GM23338 (cell line): ENCODE results near the gene IFRD1. TPM values are rescaled to one million over a fixed set of nuclear protein-coding genes. Genes with fewer than 3 reads are reported as not detected.

Experiments
- ATAC-seq: fragments of 200-7000 bp; cut with Tn5 transposase; 3 replicates; pipeline ENCODE4 v1.9.1; 2020
- DNase-seq: peaks from one replicate; pipeline ENCODE4 v3.0.0-alpha.2; 2015; ENCODE audit warnings: low spot score
- H2AFZ ChIP-seq: fragments of 200-600 bp; sonication (generic); 2 replicates; pipeline ENCODE4 v1.8.0; 2016; ENCODE audit warnings: antibody characterized with exemption, mild to moderate bottlenecking, moderate library complexity
- H3F3A ChIP-seq: fragments of 200-600 bp; sonication (generic); replicated peaks from 2 replicates; pipeline ENCODE4 v1.8.0; 2017; ENCODE audit warnings: antibody characterized with exemption, mixed run types, low read depth
- H3K27ac ChIP-seq: fragments of 200-600 bp; sonication (generic); 2 replicates; pipeline ENCODE4 v1.6.1; 2016; ENCODE audit warnings: low read depth
- H3K27me3 ChIP-seq: fragments of 200-600 bp; sonication (generic); 2 replicates; pipeline ENCODE4 v1.8.0; 2016; ENCODE audit warnings: mild to moderate bottlenecking, mixed run types, moderate library complexity; ENCODE audit not compliant: insufficient read depth
- H3K36me3 ChIP-seq: fragments of 200-600 bp; sonication (generic); 2 replicates; pipeline ENCODE4 v1.8.0; 2016; ENCODE audit warnings: mild to moderate bottlenecking; ENCODE audit not compliant: insufficient read depth
- H3K4me1 ChIP-seq: fragments of 200-600 bp; sonication (generic); 2 replicates; pipeline ENCODE4 v1.8.0; 2016; ENCODE audit warnings: mild to moderate bottlenecking, moderate library complexity; ENCODE audit not compliant: insufficient read depth
- H3K4me2 ChIP-seq: fragments of 200-600 bp; sonication (generic); 2 replicates; pipeline ENCODE4 v1.7.1; 2017; ENCODE audit warnings: mixed run types
- H3K4me3 ChIP-seq: fragments of 200-600 bp; sonication (generic); 2 replicates; pipeline ENCODE4 v1.6.1; 2016; ENCODE audit warnings: mixed run types
- H3K79me2 ChIP-seq: fragments of 200-600 bp; sonication (generic); replicated peaks from 2 replicates; pipeline ENCODE4 v1.8.0; 2017; ENCODE audit warnings: mild to moderate bottlenecking; ENCODE audit not compliant: insufficient read depth
- H3K9me2 ChIP-seq: fragments of 200-600 bp; sonication (generic); 2 replicates; pipeline ENCODE4 v1.8.0; 2017; ENCODE audit not compliant: insufficient read depth
- H4K20me1 ChIP-seq: fragments of 200-600 bp; sonication (generic); replicated peaks from 2 replicates; pipeline ENCODE4 v1.8.0; 2017; ENCODE audit warnings: mild to moderate bottlenecking; ENCODE audit not compliant: insufficient read depth
- H3K27ac Mint-ChIP-seq: 2 replicates; pipeline ENCODE4 v1.8.0; 2020; ENCODE audit warnings: inconsistent platforms, mild to moderate bottlenecking, moderate library complexity, mixed read lengths
- H3K27me3 Mint-ChIP-seq: 3 replicates; pipeline ENCODE4 v1.8.0; 2022; ENCODE audit warnings: low read depth, mild to moderate bottlenecking, moderate library complexity, mixed read lengths, inconsistent platforms; ENCODE audit not compliant: insufficient read depth, poor library complexity
- H3K36me3 Mint-ChIP-seq: 3 replicates; pipeline ENCODE4 v1.8.0; 2021; ENCODE audit warnings: low read depth, mild to moderate bottlenecking, inconsistent platforms, moderate library complexity, mixed read lengths
- H3K4me1 Mint-ChIP-seq: 3 replicates; pipeline ENCODE4 v1.8.0; 2020; ENCODE audit warnings: mild to moderate bottlenecking, inconsistent platforms, mixed read lengths
- H3K4me3 Mint-ChIP-seq: 3 replicates; pipeline ENCODE4 v1.8.0; 2021; ENCODE audit warnings: moderate library complexity, mild to moderate bottlenecking, inconsistent platforms, mixed read lengths
- H3K9me3 Mint-ChIP-seq: 3 replicates; pipeline ENCODE4 v1.8.0; 2020; ENCODE audit warnings: moderate library complexity, mild to moderate bottlenecking, inconsistent platforms, mixed read lengths
- EZH2phosphoT487 ChIP-seq: fragments of 200-600 bp; sonication (generic); IDR thresholded peaks from one replicate; pipeline ENCODE4 v1.8.1; 2018; ENCODE audit warnings: antibody characterized with exemption; ENCODE audit not compliant: unreplicated experiment
- JUNB ChIP-seq: IDR thresholded peaks from one replicate; pipeline ENCODE4 v1.6.1; 2016; ENCODE audit warnings: antibody characterized with exemption; ENCODE audit not compliant: unreplicated experiment
- NANOG ChIP-seq: IDR thresholded peaks from 2 replicates; pipeline ENCODE4 v1.6.1; 2016; ENCODE audit warnings: antibody characterized with exemption, borderline replicate concordance
- POLR2AphosphoS5 ChIP-seq: IDR thresholded peaks from 2 replicates; pipeline ENCODE4 v1.6.1; 2016; ENCODE audit warnings: antibody characterized with exemption, low read depth
- REST ChIP-seq: IDR thresholded peaks from one replicate; pipeline ENCODE4 v1.6.1; 2018; ENCODE audit warnings: antibody characterized with exemption; ENCODE audit not compliant: unreplicated experiment
- ZNF114 ChIP-seq: fragments of 250-450 bp; sonication (Bioruptor Pico); IDR thresholded peaks from 2 replicates; pipeline ENCODE4 v1.5.0; 2020; ENCODE audit warnings: mild to moderate bottlenecking, moderate library complexity
- ZNF331 ChIP-seq: fragments of 250-450 bp; sonication (Bioruptor Pico); IDR thresholded peaks from 2 replicates; pipeline ENCODE4 v1.5.0; 2020; ENCODE audit warnings: low read depth, mild to moderate bottlenecking, moderate library complexity
- polyA plus RNA-seq: library from polyadenylated mRNA; unstranded; fragments of >200 nt; fragmentation: Nextera tagmentation; extraction: Ambion mirVana; gene quantifications from 2 replicates; pipeline ENCODE4 v1.2.1, GENCODE V29; 2016
- total RNA-seq: library from RNA; depleted of rRNA; stranded (reverse); fragments of >200 nt; shearing (Covaris generic); gene quantifications from 2 replicates; pipeline ENCODE4 v1.2.3, GENCODE V29; 2014
- TF ChIP-seq, protein P1 (sequence below), 2 experiments: fragments of 200-600 bp in 1 of 2; sonication (generic) in 1 of 2; conservative IDR thresholded peaks; 2 replicates each; pipeline versions ENCODE4 v1.5.1 to v1.6.1; 2016 to 2017; ENCODE audit warnings: antibody characterized with exemption in 2 of 2, low read depth in 2 of 2, mild to moderate bottlenecking in 2 of 2, moderate library complexity in 1 of 2

Gene IFRD1
- total and polyA plus RNA-seq, 2 experiments from 2014 or later, result 69.6 to 73.6 TPM

DNA sequence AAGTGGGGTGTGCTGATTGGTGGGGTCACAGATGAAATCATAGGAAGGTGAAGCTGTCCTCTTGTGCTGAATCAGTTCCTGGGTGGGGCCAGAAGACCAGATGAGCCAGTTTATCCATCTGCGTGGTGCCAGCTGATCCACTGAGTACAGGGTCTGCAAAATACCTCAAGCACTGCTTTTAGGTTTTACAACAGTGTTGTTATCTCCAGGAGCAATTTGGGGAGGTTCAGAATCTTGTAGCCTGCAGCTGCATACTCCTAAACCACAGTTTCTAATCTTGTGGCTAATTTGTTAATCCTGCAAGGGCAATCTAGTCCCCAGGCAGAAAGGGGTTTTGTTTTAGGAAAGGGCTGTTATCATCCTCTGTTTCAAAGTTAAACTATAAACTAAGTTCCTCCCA lies 17.0 kb upstream of the IFRD1 start:
- H3K27me3 ChIP-seq, result no peaks in the 10 kb centered on the region
- H3K9me2 ChIP-seq, result no peaks in the 10 kb centered on the region
- H4K20me1 ChIP-seq, result no peaks in the 10 kb centered on the region; the same call in 1 of the 2 replicates
- no peaks in the 10 kb centered on the region for H3F3A ChIP-seq
- H3K4me3 Mint-ChIP-seq, result no peak overlapping the region
- H3K79me2 ChIP-seq, result no peaks in the 10 kb centered on the region
- H3K4me1 Mint-ChIP-seq, result no peaks in the 10 kb centered on the region; the same call in 1 of the 3 replicates
- no peak overlapping the region for H3K4me2 ChIP-seq
- H3K4me3 ChIP-seq, result no peak overlapping the region
- H3K36me3 ChIP-seq, result no peaks in the 10 kb centered on the region
- DNase-seq, result no peak
- no peaks in the 10 kb centered on the region; the same call in 1 of the 2 replicates for H3K4me1 ChIP-seq
- TF ChIP-seq, protein P1, sequence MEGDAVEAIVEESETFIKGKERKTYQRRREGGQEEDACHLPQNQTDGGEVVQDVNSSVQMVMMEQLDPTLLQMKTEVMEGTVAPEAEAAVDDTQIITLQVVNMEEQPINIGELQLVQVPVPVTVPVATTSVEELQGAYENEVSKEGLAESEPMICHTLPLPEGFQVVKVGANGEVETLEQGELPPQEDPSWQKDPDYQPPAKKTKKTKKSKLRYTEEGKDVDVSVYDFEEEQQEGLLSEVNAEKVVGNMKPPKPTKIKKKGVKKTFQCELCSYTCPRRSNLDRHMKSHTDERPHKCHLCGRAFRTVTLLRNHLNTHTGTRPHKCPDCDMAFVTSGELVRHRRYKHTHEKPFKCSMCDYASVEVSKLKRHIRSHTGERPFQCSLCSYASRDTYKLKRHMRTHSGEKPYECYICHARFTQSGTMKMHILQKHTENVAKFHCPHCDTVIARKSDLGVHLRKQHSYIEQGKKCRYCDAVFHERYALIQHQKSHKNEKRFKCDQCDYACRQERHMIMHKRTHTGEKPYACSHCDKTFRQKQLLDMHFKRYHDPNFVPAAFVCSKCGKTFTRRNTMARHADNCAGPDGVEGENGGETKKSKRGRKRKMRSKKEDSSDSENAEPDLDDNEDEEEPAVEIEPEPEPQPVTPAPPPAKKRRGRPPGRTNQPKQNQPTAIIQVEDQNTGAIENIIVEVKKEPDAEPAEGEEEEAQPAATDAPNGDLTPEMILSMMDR (conservative IDR thresholded peaks at IDR 0.05; ENCODE audit: low read depth in 2 of 2), result no peak
- TF ChIP-seq EZH2phosphoT487, result no peak
- TF ChIP-seq ZNF114 (CRISPR knock-in tag), result no peak
- TF ChIP-seq NANOG, result no peak
- TF ChIP-seq REST, result no peak
- TF ChIP-seq POLR2AphosphoS5, result no peak
- TF ChIP-seq JUNB, result no peak
- H3K27me3 Mint-ChIP-seq, result peaks cover 3% of the 10 kb centered on the region
- ATAC-seq, result no peak
- H2AFZ ChIP-seq, result no peak overlapping the region
- no peak overlapping the region for H3K27ac ChIP-seq
- H3K36me3 Mint-ChIP-seq, result no peaks in the 10 kb centered on the region
- H3K9me3 Mint-ChIP-seq, result no peaks in the 10 kb centered on the region
- H3K27ac Mint-ChIP-seq, result no peak overlapping the region

- Mint-ChIP-seq H3K36me3 (no peaks in the 10 kb centered on the region), H3K27ac (no peak overlapping the region), H3K9me3 (no peaks in the 10 kb centered on the region), H3K4me1 (no peaks in the 10 kb centered on the region; the same call in 1 of the 3 replicates), H3K27me3 (peaks cover 2% of the 10 kb centered on the region), H3K4me3 (no peak overlapping the region)
- Histone ChIP-seq H3K4me3 (no peak overlapping the region), H3K27ac (no peak overlapping the region), H4K20me1 (no peaks in the 10 kb centered on the region; the same call in 1 of the 2 replicates), H3K4me2 (no peak overlapping the region), H2AFZ (no peak overlapping the region), H3K36me3 (no peaks in the 10 kb centered on the region), H3K27me3 (no peaks in the 10 kb centered on the region), H3K79me2 (no peaks in the 10 kb centered on the region), H3K4me1 (no peaks in the 10 kb centered on the region; the same call in 1 of the 2 replicates), H3F3A (no peaks in the 10 kb centered on the region), H3K9me2 (no peaks in the 10 kb centered on the region)
- ATAC-seq (no peak), DNase-seq (no peak)
- no peak for TF ChIP-seq ZNF331 (CRISPR knock-in tag)
Observed at GRCh38 chr7:112437072-112437471, 13.2 kb upstream of the IFRD1 start.
